Hepatocyte (in vitro differentiated cells): Measurements from ENCODE around the gene USP14.

ENCODE experiments used
- CTCF ChIP-seq: fragments of 200-600 bp; sonication (generic); IDR thresholded peaks from 2 replicates; pipeline ENCODE4 v1.5.1; 2016; ENCODE audit warnings: antibody characterized with exemption, mild to moderate bottlenecking; ENCODE audit not compliant: poor library complexity
- EZH2 ChIP-seq: fragments of 200-600 bp; sonication (generic); IDR thresholded peaks from 2 replicates; pipeline ENCODE4 v1.6.1; 2016; ENCODE audit warnings: antibody characterized with exemption, mild to moderate bottlenecking, borderline replicate concordance

DNA sequence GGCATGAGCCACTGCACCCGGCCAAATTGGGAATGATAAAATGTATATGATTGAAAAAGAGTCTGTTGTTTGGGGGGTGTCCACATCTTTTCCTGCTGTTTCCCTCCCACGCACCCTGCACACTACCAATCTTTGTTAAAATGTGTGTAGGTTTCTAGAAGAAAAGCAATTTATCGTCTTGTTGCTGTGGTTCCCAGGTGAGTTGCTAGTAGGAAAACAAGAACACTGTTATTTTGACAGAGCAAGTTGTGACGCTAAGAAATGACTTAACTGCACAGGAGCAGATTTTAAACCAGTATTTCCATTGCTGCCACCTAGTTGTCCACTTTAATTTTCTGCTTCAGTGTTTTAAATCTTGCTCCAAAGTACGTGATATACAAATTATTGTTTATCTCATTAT is 21.0 kb upstream of the USP14 start:
- TF ChIP-seq CTCF (no peak), EZH2 (no peak)
